GM10266 (cell line): ENCODE data around the gene FMNL2.

Experiments
- DNase-seq: peaks from one replicate; pipeline ENCODE4 v3.0.0; 2012; ENCODE audit errors: extremely low spot score
- CTCF ChIP-seq: IDR thresholded peaks from 2 replicates; pipeline ENCODE4 v1.5.1; 2012; ENCODE audit warnings: mild to moderate bottlenecking, low read depth; ENCODE audit not compliant: control insufficient read depth, insufficient read depth; ENCODE audit errors: missing control alignments

Gene FMNL2

GRCh38 chr2:152504618-152505017, 169.6 kb downstream of the FMNL2 start:
- TF ChIP-seq CTCF = no peak
- DNase-seq = no peak

GRCh38 chr2:152505495-152505906, 170.5 kb downstream of the FMNL2 start:
- peak; percentile 25 for DNase-seq
- TF ChIP-seq CTCF = no peak

GRCh38 chr2:152506843-152507242, 171.9 kb downstream of the FMNL2 start:
- no peak for TF ChIP-seq CTCF
- no peak for DNase-seq

GRCh38 chr2:152507907-152508306, 172.9 kb downstream of the FMNL2 start:
- TF ChIP-seq CTCF = no peak
- DNase-seq = no peak

GRCh38 chr2:152508446-152508845, 173.5 kb downstream of the FMNL2 start:
- DNase-seq = no peak
- TF ChIP-seq CTCF = no peak

- DNase-seq = no peak
- no peak for TF ChIP-seq CTCF
Observed at GRCh38 chr2:152509772-152510491, 175.0 kb downstream of the FMNL2 start.

- no peak for DNase-seq
- TF ChIP-seq CTCF = no peak
Observed at GRCh38 chr2:152510621-152511020, 175.6 kb downstream of the FMNL2 start.
